Activated T-helper 1 cell treated with anti-CD3 and anti-CD28 coated beads, Interleukin-12 subunit alpha, Interleukin-12 subunit beta, Interleukin-2, Interleukin-4 antibody, amounts not matched to agents 30 ng/mL and 10 ng/mL and 1 ng/mL, durations not matched to agents 14 hours and 24 hours and 36 hours (primary cell): ENCODE measurements around the gene TMEM145. TPM values are rescaled to one million over a fixed set of nuclear protein-coding genes. Genes with fewer than 3 reads are reported as not detected.

Experiments used
- total RNA-seq: library from RNA; stranded (reverse); gene quantifications from 2 replicates; pipeline ENCODE4 v1.2.3, GENCODE V29; 2022

TMEM145 gene
- total RNA-seq, 1 donor from 2014 or later, result 2.1 TPM

Other genes starting within 250 kb of the TMEM145 start
- gene GRIK5, start 243.1 kb upstream of the TMEM145 start, total RNA-seq, result 3.9 TPM in 2 replicates
- gene ZNF574, start 237.1 kb upstream of the TMEM145 start, total RNA-seq, result 17.5 and 17.8 TPM in 2 replicates
- 64.0 and 65.8 TPM in 2 replicates for gene POU2F2, start 180.9 kb upstream of the TMEM145 start, total RNA-seq
- gene DEDD2, start 95.6 kb upstream of the TMEM145 start, total RNA-seq, result 36.9 and 37.9 TPM in 2 replicates
- 18.4 and 18.5 TPM in 2 replicates for gene ZNF526, start 93.0 kb upstream of the TMEM145 start, total RNA-seq
- 56.6 and 57.2 TPM in 2 replicates for gene GSK3A, start 70.7 kb upstream of the TMEM145 start, total RNA-seq
- 71.9 and 78.4 TPM in 2 replicates for gene ERF, start 58.2 kb upstream of the TMEM145 start, total RNA-seq
- 66.9 and 68.0 TPM in 2 replicates for gene CIC, start 44.1 kb upstream of the TMEM145 start, total RNA-seq
- 1.0 and 1.4 TPM in 2 replicates for gene PRR19, start 11.2 kb upstream of the TMEM145 start, total RNA-seq
- 48.7 and 50.1 TPM in 2 replicates for gene PAFAH1B3, start 10.7 kb upstream of the TMEM145 start, total RNA-seq
- 7.5 and 7.8 TPM in 2 replicates for gene MEGF8, start 12.3 kb downstream of the TMEM145 start, total RNA-seq
- not detected in 2 replicates for gene CNFN, start 77.0 kb downstream of the TMEM145 start, total RNA-seq
- 32.8 and 38.5 TPM in 2 replicates for gene LIPE, start 114.1 kb downstream of the TMEM145 start, total RNA-seq
- gene CXCL17, start 129.6 kb downstream of the TMEM145 start, total RNA-seq, result not detected in 2 replicates
- gene CEACAM1, start 215.2 kb downstream of the TMEM145 start, total RNA-seq, result 8.2 and 9.6 TPM in 2 replicates